Muscle layer of duodenum (tissue), 2 donors: ENCODE results near the gene DOK4.
A peak's percentile ranks its signal among the peaks of the same experiment; 100 is the strongest.

Source experiments
- H3K27ac ChIP-seq: one replicate; pipeline ENCODE4 v1.7.0; 2013; ENCODE audit warnings: mild to moderate bottlenecking, low read length
- H3K27me3 ChIP-seq: one replicate; pipeline ENCODE4 v1.7.0; 2013; ENCODE audit warnings: low read depth, mild to moderate bottlenecking, control low read depth, low read length
- H3K36me3 ChIP-seq, 2 donors: one replicate each; pipeline ENCODE4 v1.7.0; 2013; ENCODE audit warnings: low read length in 2 of 2, control low read depth in 1 of 2, mild to moderate bottlenecking in 1 of 2; ENCODE audit not compliant: insufficient read depth in 2 of 2, control insufficient read depth in 1 of 2
- H3K4me1 ChIP-seq, 2 donors: one replicate each; pipeline ENCODE4 v1.7.0; 2013; ENCODE audit warnings: low read length in 2 of 2, mild to moderate bottlenecking in 2 of 2, control low read depth in 1 of 2, moderate library complexity in 1 of 2; ENCODE audit not compliant: insufficient read depth in 2 of 2, control insufficient read depth in 1 of 2
- H3K4me3 ChIP-seq, 2 donors: one replicate each; pipeline ENCODE4 v1.7.0; 2013; ENCODE audit warnings: low read length in 2 of 2, low read depth in 1 of 2, mild to moderate bottlenecking in 1 of 2
- H3K9me3 ChIP-seq, 2 donors: one replicate each; pipeline ENCODE4 v1.7.0; 2013; ENCODE audit warnings: low read length in 2 of 2, control low read depth in 1 of 2, mild to moderate bottlenecking in 1 of 2; ENCODE audit not compliant: control insufficient read depth in 1 of 2
- donor health status: healthy.

DOK4 gene

DNA sequence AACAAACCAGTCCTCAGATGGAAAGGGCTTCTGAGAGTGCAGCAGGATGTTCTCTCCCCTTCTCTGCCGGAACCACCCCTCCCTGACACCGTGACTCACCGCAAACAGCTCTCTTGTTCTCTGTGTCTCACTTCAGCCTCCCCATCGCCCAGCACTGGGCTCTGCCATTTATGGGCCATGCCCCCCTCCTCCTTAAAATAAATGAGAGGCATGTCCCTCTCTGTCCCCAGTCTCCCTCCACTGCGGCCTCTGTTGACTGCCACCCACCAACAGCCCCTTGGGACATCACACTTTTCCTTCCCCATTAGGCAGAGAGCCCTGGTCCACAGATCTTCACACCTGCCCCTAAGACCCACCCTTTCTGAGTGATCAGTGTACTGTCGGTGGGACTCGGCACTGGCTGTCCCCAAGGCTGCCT is 43.8 kb upstream of the DOK4 start:
- Histone ChIP-seq H3K36me3 (peaks cover 0 to 3% of the 10 kb centered on the region in 2 donors), H3K27ac (peak overlapping the region; percentile 56), H3K4me3 (no peak overlapping the region), H3K9me3 (no peaks in the 10 kb centered on the region), H3K4me1 (peaks cover 9 to 48% of the 10 kb centered on the region in 2 donors), H3K27me3 (no peaks in the 10 kb centered on the region)

DNA sequence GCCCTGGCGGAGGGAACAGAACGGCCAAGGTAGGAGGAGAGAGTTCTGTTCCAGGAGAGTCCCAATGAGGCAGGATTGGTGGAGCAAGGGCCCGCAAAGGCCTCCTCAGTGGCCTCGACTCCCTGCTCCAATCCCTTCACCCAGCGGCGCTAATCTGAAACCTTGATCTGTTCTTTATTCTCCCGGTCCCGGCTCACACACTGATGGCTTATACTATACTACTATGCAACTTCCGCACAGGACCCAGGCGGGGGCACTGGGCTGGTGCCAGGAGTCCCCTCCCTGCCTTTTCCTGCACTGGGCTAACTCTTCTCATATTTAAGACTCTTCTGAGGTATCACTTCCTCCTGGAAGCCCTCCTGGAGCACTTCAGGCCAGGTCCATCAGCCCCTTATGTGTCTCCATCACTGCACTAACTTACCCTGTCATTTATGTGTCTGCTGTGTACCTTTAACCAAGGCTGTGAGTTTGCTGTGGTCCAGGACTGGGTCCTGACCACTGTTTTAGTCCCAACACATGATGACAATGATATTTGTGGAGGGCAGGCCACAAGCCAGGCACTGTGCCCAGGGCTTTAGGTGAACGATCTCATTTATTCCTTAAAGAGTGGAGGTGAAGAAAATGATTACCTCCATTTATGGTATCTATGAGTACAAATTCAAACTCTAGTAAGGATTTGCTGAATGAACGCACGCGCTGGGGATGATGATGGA is 43.3 kb upstream of the DOK4 start:
- no peaks in the 10 kb centered on the region for H3K9me3 ChIP-seq
- H3K27me3 ChIP-seq: no peaks in the 10 kb centered on the region
- H3K27ac ChIP-seq: peak overlapping the region; percentile 56
- peaks cover 0 to 3% of the 10 kb centered on the region in 2 donors for H3K36me3 ChIP-seq
- peaks cover 9 to 44% of the 10 kb centered on the region in 2 donors for H3K4me1 ChIP-seq
- no peak overlapping the region for H3K4me3 ChIP-seq

DNA sequence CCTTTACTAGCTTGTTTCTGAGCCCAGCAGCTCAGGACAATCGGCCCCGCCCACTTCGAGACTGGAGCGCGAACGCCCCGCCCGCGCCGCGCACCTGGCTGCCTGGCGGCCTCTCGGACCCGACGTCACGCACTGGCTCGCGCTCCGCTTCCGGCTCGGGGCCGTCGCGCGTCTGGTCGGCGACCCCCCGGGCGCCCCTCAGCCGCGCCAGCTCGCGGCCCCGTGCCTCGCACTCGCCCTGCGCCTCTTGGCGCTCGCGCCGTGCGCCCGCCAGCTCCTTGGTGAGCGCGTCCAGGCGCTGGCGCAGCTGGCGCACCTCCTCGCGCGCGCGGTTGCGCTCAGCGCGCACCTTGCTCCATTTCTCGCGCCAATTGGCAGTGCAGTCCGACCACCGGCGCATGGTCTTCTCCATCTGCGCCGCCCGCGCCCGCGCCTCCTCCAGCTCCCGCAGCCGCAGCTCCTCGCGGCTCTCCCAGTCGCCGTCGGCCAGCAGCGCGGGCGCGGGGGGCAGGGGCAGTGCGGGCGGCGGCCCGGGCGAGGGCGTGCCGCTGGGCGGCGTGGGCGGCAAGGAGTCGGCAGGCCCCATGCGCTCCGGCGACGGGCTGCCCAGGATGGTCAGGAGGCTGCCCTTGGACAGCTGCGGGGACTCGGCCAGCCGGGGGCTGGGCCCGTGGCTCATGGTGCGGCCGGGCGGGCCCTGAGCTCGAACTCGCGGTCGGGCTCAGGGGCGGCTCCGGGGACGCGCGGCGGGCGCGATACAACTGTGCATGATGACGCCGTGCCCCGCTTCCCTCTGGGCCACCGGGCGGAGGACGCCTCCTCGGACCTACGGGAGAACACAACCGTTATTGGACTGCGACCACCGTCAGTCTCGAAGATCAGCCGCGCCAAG is 42.5 kb upstream of the DOK4 start:
- H3K27me3 ChIP-seq: no peaks in the 10 kb centered on the region
- peaks cover 0 to 3% of the 10 kb centered on the region in 2 donors for H3K36me3 ChIP-seq
- H3K9me3 ChIP-seq: no peaks in the 10 kb centered on the region
- no peak overlapping the region for H3K4me3 ChIP-seq
- peaks cover 9 to 37% of the 10 kb centered on the region in 2 donors for H3K4me1 ChIP-seq
- H3K27ac ChIP-seq: no peak overlapping the region

DNA sequence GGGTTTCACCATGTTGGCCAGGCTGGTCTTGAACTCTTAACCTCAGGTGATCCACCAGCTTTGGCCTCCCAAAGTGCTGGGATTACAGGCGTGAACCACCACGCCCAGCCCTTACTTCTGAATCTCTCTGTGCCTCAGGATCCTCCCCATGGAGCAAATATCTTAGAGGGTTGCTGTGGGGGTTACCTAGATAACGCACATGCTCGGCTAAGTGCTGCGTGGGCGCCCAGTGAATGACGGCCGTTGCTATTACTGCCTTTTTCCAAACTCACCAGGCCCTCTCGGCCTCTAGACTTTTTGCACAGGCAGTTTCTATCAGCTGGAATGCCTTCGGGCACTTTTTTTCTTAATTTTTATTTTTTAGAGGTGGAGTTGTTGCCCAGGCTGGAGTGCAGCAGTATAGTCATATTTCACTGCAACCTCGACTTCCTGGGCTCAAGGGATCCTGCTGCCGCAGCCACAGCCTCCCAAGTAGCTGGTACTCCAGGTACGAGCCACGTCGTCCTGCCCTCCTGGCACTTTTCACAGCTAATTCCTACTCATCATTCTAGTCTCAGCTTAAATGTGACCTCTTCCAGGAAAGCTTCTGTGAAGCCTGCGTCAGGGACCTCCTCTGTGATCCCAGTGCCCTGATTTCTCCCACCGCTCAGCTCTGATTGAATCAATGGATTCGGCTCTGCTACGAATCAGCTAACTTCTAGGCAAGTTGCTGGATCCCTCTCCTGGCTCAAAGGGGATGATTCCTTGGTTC is 41.5 kb upstream of the DOK4 start:
- Histone ChIP-seq H3K9me3 (no peaks in the 10 kb centered on the region), H3K4me3 (no peak overlapping the region), H3K27ac (no peak overlapping the region), H3K27me3 (no peaks in the 10 kb centered on the region), H3K36me3 (peaks cover 0 to 3% of the 10 kb centered on the region in 2 donors), H3K4me1 (peaks cover 9 to 27% of the 10 kb centered on the region in 2 donors)

DNA sequence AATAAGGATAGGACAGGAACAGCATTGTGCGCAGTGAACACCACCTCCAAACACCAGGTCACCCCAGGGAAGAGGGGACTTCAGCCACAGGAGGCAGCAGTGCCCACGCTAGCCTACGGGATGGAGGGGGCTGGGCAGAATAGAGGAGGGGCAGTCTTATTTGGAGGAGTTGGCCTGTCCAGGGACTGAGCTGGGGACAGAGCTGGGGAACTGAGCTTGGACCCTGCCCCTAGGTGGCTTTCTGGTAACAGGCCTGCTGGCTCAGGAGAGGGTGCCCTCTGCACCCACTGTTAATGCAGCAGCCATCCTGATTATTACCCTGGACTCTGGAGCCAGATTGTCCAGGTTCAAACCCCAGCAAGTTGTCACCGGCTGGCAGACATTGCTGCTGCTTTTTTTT is 40.7 kb upstream of the DOK4 start:
- Histone ChIP-seq H3K27me3 (no peaks in the 10 kb centered on the region), H3K4me3 (no peak overlapping the region), H3K36me3 (peaks cover 0 to 3% of the 10 kb centered on the region in 2 donors), H3K9me3 (no peaks in the 10 kb centered on the region), H3K27ac (no peak overlapping the region), H3K4me1 (peaks cover 9 to 20% of the 10 kb centered on the region in 2 donors)

DNA sequence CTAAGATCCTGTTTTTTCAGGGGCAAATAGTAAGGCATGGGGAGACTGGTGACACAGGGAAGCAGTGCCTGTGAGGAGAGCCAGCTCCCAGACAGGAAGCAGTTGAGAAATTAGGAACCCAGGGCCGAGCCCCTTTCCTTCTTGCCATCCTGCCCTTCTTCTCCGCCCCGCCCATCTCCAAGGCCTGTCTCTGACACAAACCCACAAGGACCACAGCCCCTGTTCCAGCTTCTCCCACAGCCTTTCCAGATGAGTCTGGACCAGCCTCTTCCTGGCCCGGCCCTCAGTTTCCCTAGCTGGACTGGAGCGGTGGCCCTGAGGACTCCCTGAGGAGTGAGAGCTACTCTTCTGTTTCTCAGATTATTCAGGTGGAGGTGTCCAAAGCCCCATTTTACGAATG is 40.2 kb upstream of the DOK4 start:
- Histone ChIP-seq H3K27me3 (no peaks in the 10 kb centered on the region), H3K9me3 (no peaks in the 10 kb centered on the region), H3K36me3 (peaks cover 0 to 9% of the 10 kb centered on the region in 2 donors), H3K27ac (no peak overlapping the region), H3K4me3 (no peak overlapping the region), H3K4me1 (peaks cover 9 to 18% of the 10 kb centered on the region in 2 donors)

DNA sequence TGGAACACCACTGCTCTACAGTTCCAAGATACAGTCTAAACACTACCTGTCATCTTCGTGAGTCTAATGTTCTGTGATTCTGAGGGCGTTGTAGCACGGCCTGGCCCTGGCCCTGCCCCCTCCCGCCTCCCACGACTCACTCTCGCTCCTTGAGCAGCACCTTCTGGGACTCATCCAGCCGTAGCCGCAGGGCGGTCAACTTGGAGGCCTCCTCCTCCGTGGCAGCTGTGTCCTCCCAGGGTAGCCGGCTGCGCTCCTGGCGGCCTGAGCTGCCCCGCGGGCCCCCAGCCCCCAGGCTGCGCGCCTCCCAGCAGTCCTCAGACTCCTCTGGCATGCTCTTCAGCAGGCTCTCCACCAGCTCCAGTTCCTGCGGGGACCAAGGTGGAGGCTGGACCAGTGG is 39.5 kb upstream of the DOK4 start:
- H3K4me1 ChIP-seq: peaks cover 9 to 13% of the 10 kb centered on the region in 2 donors
- H3K9me3 ChIP-seq: no peaks in the 10 kb centered on the region
- no peak overlapping the region for H3K27ac ChIP-seq
- no peak overlapping the region for H3K4me3 ChIP-seq
- H3K27me3 ChIP-seq: no peaks in the 10 kb centered on the region
- peaks cover 0 to 9% of the 10 kb centered on the region in 2 donors for H3K36me3 ChIP-seq

DNA sequence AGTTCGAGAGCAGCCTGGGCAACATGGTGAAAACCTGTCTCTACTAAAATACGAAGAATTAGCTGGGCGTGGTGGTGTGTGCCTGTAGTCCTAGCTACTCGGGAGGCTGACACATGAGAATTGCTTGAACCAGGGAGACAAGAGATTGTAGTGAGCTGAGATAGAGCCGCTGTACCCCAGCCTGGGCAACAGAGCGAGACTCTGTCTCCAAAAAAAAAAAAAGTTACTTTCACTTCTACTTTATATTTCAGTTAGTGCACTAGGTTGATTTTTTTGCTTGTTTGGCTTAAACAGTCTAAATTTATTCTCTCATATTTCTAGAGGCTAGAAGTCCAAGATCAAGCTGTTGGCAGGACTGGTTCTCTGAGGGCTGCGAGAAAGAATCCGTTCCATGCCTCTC is 36.7 kb upstream of the DOK4 start:
- H3K27ac ChIP-seq: no peak overlapping the region
- no peak overlapping the region for H3K4me3 ChIP-seq
- H3K27me3 ChIP-seq: no peaks in the 10 kb centered on the region
- peaks cover 0 to 16% of the 10 kb centered on the region in 2 donors for H3K36me3 ChIP-seq
- H3K4me1 ChIP-seq: no peaks in the 10 kb centered on the region
- no peaks in the 10 kb centered on the region for H3K9me3 ChIP-seq

DNA sequence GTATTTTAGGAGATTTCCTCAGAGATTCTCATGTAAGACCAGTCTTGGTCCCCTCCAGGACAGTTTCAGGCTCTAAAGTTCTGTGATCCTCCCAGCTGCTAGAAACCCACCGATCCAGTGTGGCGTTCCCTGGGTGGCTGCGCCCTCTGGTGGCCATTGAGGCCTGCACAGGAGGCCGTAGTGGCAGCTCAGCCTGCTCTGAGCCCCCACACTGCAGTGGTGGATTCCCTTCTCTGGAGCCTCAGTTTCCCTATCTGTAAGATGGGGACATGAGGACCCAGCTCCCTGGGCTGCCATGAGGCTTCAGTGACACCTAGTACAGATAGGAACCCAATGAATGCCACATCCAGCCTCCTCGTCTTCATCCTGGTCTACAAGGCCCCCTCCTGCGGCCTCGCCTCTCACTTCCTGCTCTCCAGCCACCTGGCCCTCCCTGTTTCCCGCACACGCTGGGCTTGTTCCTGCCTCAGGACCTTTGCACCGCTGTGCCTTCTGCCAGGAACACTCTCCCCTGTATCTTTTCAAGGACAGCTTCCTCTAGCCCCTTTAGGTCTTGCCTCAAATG is 33.6 kb upstream of the DOK4 start:
- no peaks in the 10 kb centered on the region for H3K9me3 ChIP-seq
- no peak overlapping the region for H3K4me3 ChIP-seq
- no peaks in the 10 kb centered on the region for H3K27me3 ChIP-seq
- H3K27ac ChIP-seq: no peak overlapping the region
- H3K36me3 ChIP-seq: peaks cover 0 to 24% of the 10 kb centered on the region in 2 donors
- no peaks in the 10 kb centered on the region for H3K4me1 ChIP-seq

DNA sequence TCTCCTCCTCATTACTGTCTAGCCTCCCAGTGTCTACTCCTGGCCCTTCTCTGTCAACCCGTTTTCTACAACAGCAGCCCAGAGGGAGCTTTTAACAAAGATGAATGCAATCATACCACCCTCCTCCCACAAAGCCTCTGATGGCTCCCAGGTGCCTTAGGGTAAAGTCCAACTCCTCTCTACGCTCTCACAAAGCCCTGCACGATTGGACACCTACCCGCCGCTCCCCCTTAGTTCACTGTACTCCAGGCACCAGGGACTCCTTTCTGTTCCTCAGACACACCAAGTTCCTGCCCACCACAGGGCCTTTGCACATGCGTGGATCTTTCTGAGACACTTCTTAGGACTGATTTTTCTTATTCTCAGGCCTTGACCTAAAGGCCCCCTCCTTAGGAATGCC is 32.6 kb upstream of the DOK4 start:
- H3K4me1 ChIP-seq: no peaks in the 10 kb centered on the region
- H3K27ac ChIP-seq: no peak overlapping the region
- no peaks in the 10 kb centered on the region for H3K27me3 ChIP-seq
- peaks cover 0 to 24% of the 10 kb centered on the region in 2 donors for H3K36me3 ChIP-seq
- H3K9me3 ChIP-seq: no peaks in the 10 kb centered on the region
- no peak overlapping the region for H3K4me3 ChIP-seq

DNA sequence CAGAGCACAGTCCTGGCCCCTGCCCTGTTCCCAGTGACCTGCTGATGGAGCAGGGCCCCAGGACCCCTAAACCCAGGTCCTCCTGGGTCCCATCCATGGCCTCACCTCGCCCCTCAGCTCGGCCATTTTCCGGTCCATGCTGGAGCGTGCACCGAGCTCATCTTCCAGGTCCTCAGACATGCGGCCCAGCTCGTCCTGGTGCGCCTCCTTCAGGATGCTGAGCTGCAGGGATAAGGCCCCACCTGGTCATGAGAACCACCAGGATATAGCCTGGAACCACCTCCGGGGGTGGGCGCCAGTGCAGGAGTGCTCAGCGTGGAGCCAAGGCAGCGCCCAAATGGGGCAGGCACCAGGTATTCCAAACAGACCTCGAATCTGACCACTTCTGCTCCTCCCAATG is 32.2 kb upstream of the DOK4 start:
- Histone ChIP-seq H3K4me1 (no peaks in the 10 kb centered on the region), H3K27me3 (no peaks in the 10 kb centered on the region), H3K36me3 (peaks cover 0 to 28% of the 10 kb centered on the region in 2 donors), H3K4me3 (no peak overlapping the region), H3K27ac (no peak overlapping the region), H3K9me3 (no peaks in the 10 kb centered on the region)
